Astrocyte (in vitro differentiated cells and primary cell): ENCODE data around the gene SLC17A2. TPM values are rescaled to one million over a fixed set of nuclear protein-coding genes. Genes with fewer than 3 reads are reported as not detected.

Source experiments
- DNase-seq: peaks from one replicate; pipeline ENCODE4 v3.0.0-alpha.2; 2010; ENCODE audit warnings: low read depth
- FAIRE-seq: peaks from 2 replicates; lab custom pipeline; 2011; peaks lifted over from hg19 to GRCh38; lab: Jason Lieb, UNC
- H2AFZ ChIP-seq: 2 replicates; pipeline ENCODE4 v1.6.0; 2012; ENCODE audit warnings: low read depth, low read length, inconsistent platforms
- H3K27ac ChIP-seq: 2 replicates; pipeline ENCODE4 v1.5.1; 2011; ENCODE audit warnings: low read depth, low read length, inconsistent platforms
- H3K27me3 ChIP-seq: 2 replicates; pipeline ENCODE4 v1.6.0; 2011; ENCODE audit warnings: low read length, inconsistent platforms; ENCODE audit not compliant: insufficient read depth
- H3K36me3 ChIP-seq: 2 replicates; pipeline ENCODE4 v1.5.1; 2011; ENCODE audit warnings: low read length, inconsistent platforms; ENCODE audit not compliant: insufficient read depth
- H3K4me1 ChIP-seq: 2 replicates; pipeline ENCODE4 v1.5.1; 2011; ENCODE audit warnings: low read length, inconsistent platforms; ENCODE audit not compliant: insufficient read depth
- H3K4me2 ChIP-seq: 2 replicates; pipeline ENCODE4 v1.6.0; 2012; ENCODE audit warnings: low read length, inconsistent platforms
- H3K4me3 ChIP-seq: 2 replicates; pipeline ENCODE4 v1.5.1; 2011; ENCODE audit warnings: low read depth, mild to moderate bottlenecking, low read length, inconsistent platforms; ENCODE audit not compliant: insufficient read depth
- H3K79me2 ChIP-seq: 2 replicates; pipeline ENCODE4 v1.6.0; 2012; ENCODE audit warnings: mild to moderate bottlenecking, low read length, inconsistent platforms; ENCODE audit not compliant: insufficient read depth
- H3K9ac ChIP-seq: 2 replicates; pipeline ENCODE4 v1.6.0; 2012; ENCODE audit warnings: mild to moderate bottlenecking, low read length, inconsistent platforms
- H3K9me3 ChIP-seq: 2 replicates; pipeline ENCODE4 v1.5.1; 2012; ENCODE audit warnings: low read depth, mild to moderate bottlenecking, low read length, inconsistent platforms; ENCODE audit not compliant: insufficient read depth
- H4K20me1 ChIP-seq: 2 replicates; pipeline ENCODE4 v1.6.0; 2012; ENCODE audit warnings: low read length, inconsistent platforms; ENCODE audit not compliant: insufficient read depth
- H3K27ac Mint-ChIP-seq: one replicate; pipeline ENCODE4 v1.8.0; 2021; ENCODE audit warnings: mild to moderate bottlenecking, mixed read lengths; ENCODE audit not compliant: unreplicated experiment
- H3K27me3 Mint-ChIP-seq: one replicate; pipeline ENCODE4 v1.8.0; 2021; ENCODE audit warnings: low read depth, mixed read lengths; ENCODE audit not compliant: unreplicated experiment
- H3K36me3 Mint-ChIP-seq: one replicate; pipeline ENCODE4 v1.8.0; 2021; ENCODE audit warnings: low read depth, mixed read lengths; ENCODE audit not compliant: unreplicated experiment
- H3K4me1 Mint-ChIP-seq: one replicate; pipeline ENCODE4 v1.8.0; 2021; ENCODE audit warnings: low read depth, mixed read lengths; ENCODE audit not compliant: unreplicated experiment
- H3K4me3 Mint-ChIP-seq: one replicate; pipeline ENCODE4 v1.8.0; 2021; ENCODE audit warnings: mild to moderate bottlenecking, moderate library complexity, mixed read lengths; ENCODE audit not compliant: unreplicated experiment
- H3K9me3 Mint-ChIP-seq: one replicate; pipeline ENCODE4 v1.8.0; 2021; ENCODE audit warnings: mild to moderate bottlenecking, mixed read lengths; ENCODE audit not compliant: unreplicated experiment
- CTCF ChIP-seq: IDR thresholded peaks from 2 replicates; pipeline ENCODE4 v1.5.1; 2011; ENCODE audit warnings: low read depth, mild to moderate bottlenecking, inconsistent platforms, low read length, moderate library complexity; ENCODE audit not compliant: insufficient read depth
- EZH2 ChIP-seq: IDR thresholded peaks from 2 replicates; pipeline ENCODE4 v1.6.1; 2012; ENCODE audit warnings: mild to moderate bottlenecking, low read length, inconsistent platforms; ENCODE audit not compliant: insufficient read depth
- total RNA-seq: library from RNA; stranded (reverse); gene quantifications from 2 replicates; pipeline ENCODE4 v1.2.1, GENCODE V29; 2021

SLC17A2 gene
- total RNA-seq, 1 donor from 2014 or later: not detected

GRCh38 chr6:25960734-25961133 is 30.2 kb upstream of the SLC17A2 start:
- H3K36me3 ChIP-seq: no peaks in the 10 kb centered on the region
- no peaks in the 10 kb centered on the region for H3K27me3 ChIP-seq
- H3K27me3 Mint-ChIP-seq: no peaks in the 10 kb centered on the region
- H3K4me3 Mint-ChIP-seq: no peak overlapping the region
- H4K20me1 ChIP-seq: no peaks in the 10 kb centered on the region
- no peak overlapping the region for H3K27ac Mint-ChIP-seq
- no peak for DNase-seq
- peaks cover 5% of the 10 kb centered on the region for H3K36me3 Mint-ChIP-seq
- no peak for TF ChIP-seq CTCF
- TF ChIP-seq EZH2: no peak
- no peak for FAIRE-seq
- peaks cover 10% of the 10 kb centered on the region for H3K9me3 Mint-ChIP-seq
- no peak overlapping the region for H3K4me3 ChIP-seq
- no peaks in the 10 kb centered on the region for H3K79me2 ChIP-seq
- no peak overlapping the region for H2AFZ ChIP-seq
- H3K27ac ChIP-seq: no peak overlapping the region
- peaks cover 29% of the 10 kb centered on the region for H3K4me1 Mint-ChIP-seq
- no peaks in the 10 kb centered on the region for H3K4me1 ChIP-seq
- H3K9ac ChIP-seq: no peak overlapping the region
- H3K4me2 ChIP-seq: no peak overlapping the region
- H3K9me3 ChIP-seq: no peaks in the 10 kb centered on the region

- DNase-seq: peak; percentile 31
- peaks cover 29% of the 10 kb centered on the region for H3K4me1 Mint-ChIP-seq
- Histone ChIP-seq H3K79me2 (no peaks in the 10 kb centered on the region), H3K9ac (no peak overlapping the region), H3K27ac (no peak overlapping the region), H3K4me1 (no peaks in the 10 kb centered on the region), H3K36me3 (no peaks in the 10 kb centered on the region), H4K20me1 (no peaks in the 10 kb centered on the region), H2AFZ (no peak overlapping the region), H3K4me3 (no peak overlapping the region), H3K9me3 (no peaks in the 10 kb centered on the region), H3K27me3 (no peaks in the 10 kb centered on the region), H3K4me2 (no peak overlapping the region)
- H3K36me3 Mint-ChIP-seq: peaks cover 5% of the 10 kb centered on the region
- no peak overlapping the region for H3K4me3 Mint-ChIP-seq
- no peak for FAIRE-seq
- H3K27me3 Mint-ChIP-seq: no peaks in the 10 kb centered on the region
- no peak overlapping the region for H3K27ac Mint-ChIP-seq
- TF ChIP-seq CTCF: no peak
- no peak for TF ChIP-seq EZH2
- peaks cover 10% of the 10 kb centered on the region for H3K9me3 Mint-ChIP-seq
Observed at GRCh38 chr6:25959890-25960536, 29.5 kb upstream of the SLC17A2 start.

- H3K27ac Mint-ChIP-seq: no peak overlapping the region
- DNase-seq (no peak), FAIRE-seq (no peak)
- Histone ChIP-seq H3K9ac (no peak overlapping the region), H3K27ac (no peak overlapping the region), H3K4me1 (no peaks in the 10 kb centered on the region), H3K4me3 (no peak overlapping the region), H3K9me3 (no peaks in the 10 kb centered on the region), H3K36me3 (no peaks in the 10 kb centered on the region), H4K20me1 (no peaks in the 10 kb centered on the region), H3K27me3 (no peaks in the 10 kb centered on the region), H3K4me2 (no peak overlapping the region), H2AFZ (no peak overlapping the region), H3K79me2 (no peaks in the 10 kb centered on the region)
- H3K4me1 Mint-ChIP-seq: peaks cover 25% of the 10 kb centered on the region
- no peak for TF ChIP-seq CTCF
- no peak for TF ChIP-seq EZH2
- H3K9me3 Mint-ChIP-seq: peaks cover 10% of the 10 kb centered on the region
- no peak overlapping the region for H3K4me3 Mint-ChIP-seq
- peaks cover 5% of the 10 kb centered on the region for H3K36me3 Mint-ChIP-seq
- H3K27me3 Mint-ChIP-seq: no peaks in the 10 kb centered on the region
Observed at GRCh38 chr6:25958700-25959162, 28.2 kb upstream of the SLC17A2 start.
